Keratinocyte (primary cell): ENCODE data around the gene MAGI2. TPM values are rescaled to one million over a fixed set of nuclear protein-coding genes. Genes with fewer than 3 reads are reported as not detected.

Source experiments
- DNase-seq: peaks from one replicate; pipeline ENCODE4 v3.0.0-alpha.2; 2011; ENCODE audit warnings: low read depth, missing footprints, low spot score
- FAIRE-seq: peaks from 2 replicates; lab custom pipeline; 2011; peaks lifted over from hg19 to GRCh38; lab: Jason Lieb, UNC
- H2AFZ ChIP-seq: 2 replicates; pipeline ENCODE4 v1.6.0; 2012; ENCODE audit warnings: low read length, control low read depth, inconsistent platforms; ENCODE audit not compliant: control insufficient read depth
- H3K27ac ChIP-seq: 2 replicates; pipeline ENCODE4 v1.5.1; 2011; ENCODE audit warnings: low read length; ENCODE audit not compliant: control insufficient read depth, insufficient read depth
- H3K27me3 ChIP-seq: 3 replicates; pipeline ENCODE4 v1.6.0; 2011; ENCODE audit warnings: low read length; ENCODE audit not compliant: control insufficient read depth, insufficient read depth; ENCODE audit errors: extremely low read depth
- H3K36me3 ChIP-seq, 2 experiments: 2 replicates in 1 of 2; 3 replicates in 1 of 2; pipeline ENCODE4 v1.5.1; 2011; ENCODE audit warnings: low read length in 2 of 2, mild to moderate bottlenecking in 1 of 2; ENCODE audit not compliant: control insufficient read depth in 2 of 2, insufficient read depth in 2 of 2; ENCODE audit errors: extremely low read depth in 1 of 2
- H3K4me1 ChIP-seq: 3 replicates; pipeline ENCODE4 v1.5.1; 2011; ENCODE audit warnings: low read length; ENCODE audit not compliant: control insufficient read depth, insufficient read depth; ENCODE audit errors: extremely low read depth
- H3K4me2 ChIP-seq: 3 replicates; pipeline ENCODE4 v1.6.0; 2011; ENCODE audit warnings: low read depth, low read length; ENCODE audit not compliant: control insufficient read depth, insufficient read depth; ENCODE audit errors: extremely low read depth
- H3K4me3 ChIP-seq, 3 experiments: fragments of 200-600 bp in 1 of 3; sonication (generic) in 1 of 3; 2 replicates in 2 of 3; 3 replicates in 1 of 3; pipeline ENCODE4 v1.5.1; 2011 to 2016; ENCODE audit warnings: low read length in 3 of 3, mild to moderate bottlenecking in 3 of 3, control low read depth in 2 of 3, inconsistent platforms in 1 of 3, low read depth in 1 of 3, mixed read lengths in 1 of 3, mixed run types in 1 of 3, moderate library complexity in 1 of 3; ENCODE audit not compliant: control insufficient read depth in 2 of 3, insufficient read depth in 2 of 3; ENCODE audit errors: extremely low read depth in 1 of 3
- H3K79me2 ChIP-seq: 2 replicates; pipeline ENCODE4 v1.6.0; 2012; ENCODE audit warnings: low read length; ENCODE audit not compliant: control insufficient read depth, insufficient read depth
- H3K9ac ChIP-seq: 3 replicates; pipeline ENCODE4 v1.6.0; 2011; ENCODE audit warnings: low read length; ENCODE audit not compliant: control insufficient read depth, insufficient read depth; ENCODE audit errors: extremely low read depth
- H3K9me1 ChIP-seq: 3 replicates; pipeline ENCODE4 v1.6.0; 2011; ENCODE audit warnings: low read length; ENCODE audit not compliant: control insufficient read depth, insufficient read depth; ENCODE audit errors: extremely low read depth
- H3K9me3 ChIP-seq: 2 replicates; pipeline ENCODE4 v1.5.1; 2012; ENCODE audit warnings: low read depth, low read length; ENCODE audit not compliant: control insufficient read depth
- H4K20me1 ChIP-seq: 3 replicates; pipeline ENCODE4 v1.6.0; 2011; ENCODE audit warnings: low read length; ENCODE audit not compliant: control insufficient read depth, insufficient read depth; ENCODE audit errors: extremely low read depth
- CTCF ChIP-seq, 3 experiments: IDR thresholded peaks in 1 of 3; conservative IDR thresholded peaks in 1 of 3; optimal IDR thresholded peaks in 1 of 3; 2 replicates in 2 of 3; 3 replicates in 1 of 3; pipeline versions ENCODE3 to v1.5.1; 2011; ENCODE audit warnings: low read length in 3 of 3, mild to moderate bottlenecking in 3 of 3, moderate library complexity in 2 of 3, control low read depth in 1 of 3, inconsistent platforms in 1 of 3; ENCODE audit not compliant: insufficient read depth in 2 of 3; ENCODE audit errors: extremely low read depth in 1 of 3
- EZH2 ChIP-seq: IDR thresholded peaks from one replicate; pipeline ENCODE4 v1.6.1; 2012; ENCODE audit warnings: inconsistent platforms, mild to moderate bottlenecking, low read length, moderate library complexity
- dilution Hi-C: fragments of 300-500 bp; cut with MboI; formaldehyde crosslinking; loops from one replicate; pipeline ENCODE4 v1.7.0; 2020; ENCODE audit warnings: low sequenced_read_pairs; ENCODE audit not compliant: extremely low pct_ligation_motif_present
- polyA plus RNA-seq, 5 experiments: library from polyadenylated mRNA; depleted of rRNA in 3 of 5; stranded (reverse) in 3 of 5; stranded (forward) in 1 of 5; unstranded in 1 of 5; fragments of >200 nt; gene quantifications; 1 replicate in 1 of 5; 2 replicates in 3 of 5; 3 replicates in 1 of 5; pipeline versions ENCODE4 v1.2.1 to v1.2.3, GENCODE V29; 2011 to 2012; ENCODE audit warnings: missing spikeins in 2 of 5, low read depth in 1 of 5, low replicate concordance in 1 of 5

The MAGI2 gene
- polyA plus RNA-seq, 1 donor (not counting 4 experiments of a cell fraction or from before 2014, with no cell fraction given), result 0.07 TPM

- no peaks in the 10 kb centered on the region for H3K4me1 ChIP-seq
- H3K36me3 ChIP-seq, result no peaks in the 10 kb centered on the region
- H3K9me1 ChIP-seq, result no peaks in the 10 kb centered on the region
- no peak overlapping the region for H3K4me3 ChIP-seq
- TF ChIP-seq CTCF (optimal IDR thresholded peaks at IDR 0.05 in 1 of 3, IDR thresholded peaks at IDR 0.05 in 1 of 3, conservative IDR thresholded peaks at IDR 0.05 in 1 of 3; ENCODE audit: extremely low read depth in 1 of 3, insufficient read depth in 2 of 3, low read length in 3 of 3), result no peak
- no peak for TF ChIP-seq EZH2
- H3K27me3 ChIP-seq, result no peaks in the 10 kb centered on the region
- DNase-seq (no peak), FAIRE-seq (no peak)
- H4K20me1 ChIP-seq, result no peaks in the 10 kb centered on the region
- H3K4me2 ChIP-seq, result no peak overlapping the region
- dilution Hi-C loops, result no loop called here
- H3K9me3 ChIP-seq, result no peaks in the 10 kb centered on the region
- no peaks in the 10 kb centered on the region for H3K79me2 ChIP-seq
- no peak overlapping the region for H3K9ac ChIP-seq
- H2AFZ ChIP-seq, result no peak overlapping the region
- H3K27ac ChIP-seq, result no peak overlapping the region
Measured at GRCh38 chr7:78074713-78075112, 1378.8 kb downstream of the MAGI2 start.

- H3K9me1 ChIP-seq, result no peaks in the 10 kb centered on the region
Measured at GRCh38 chr7:78073609-78074382, 1379.7 kb downstream of the MAGI2 start.

More at GRCh38 chr7:78073609-78074382, 1379.7 kb downstream of the MAGI2 start:
- DNase-seq (no peak), FAIRE-seq (no peak)
- Histone ChIP-seq H3K27me3 (no peaks in the 10 kb centered on the region), H3K9ac (no peak overlapping the region), H3K79me2 (no peaks in the 10 kb centered on the region), H4K20me1 (no peaks in the 10 kb centered on the region), H3K36me3 (no peaks in the 10 kb centered on the region), H3K4me2 (no peak overlapping the region), H3K4me1 (no peaks in the 10 kb centered on the region), H3K27ac (no peak overlapping the region), H3K4me3 (no peak overlapping the region), H2AFZ (no peak overlapping the region), H3K9me3 (no peaks in the 10 kb centered on the region)
- TF ChIP-seq EZH2, result no peak
- TF ChIP-seq CTCF (optimal IDR thresholded peaks at IDR 0.05 in 1 of 3, IDR thresholded peaks at IDR 0.05 in 1 of 3, conservative IDR thresholded peaks at IDR 0.05 in 1 of 3; ENCODE audit: extremely low read depth in 1 of 3, insufficient read depth in 2 of 3, low read length in 3 of 3), result no peak
- dilution Hi-C loops, result no loop called here
